Measurements from ENCODE around the gene ZNF644. TPM values are rescaled to one million over a fixed set of nuclear protein-coding genes. Genes with fewer than 3 reads are reported as not detected.
A peak's percentile ranks its signal among the peaks of the same experiment; 100 is the strongest.

ZNF644 gene
- polyA plus RNA-seq, 3 donors = 7.0 to 22.2 (median 17.6) TPM

GRCh38 chr1:90952906-90953305 is 68.9 kb downstream of the ZNF644 start:
- Mint-ChIP-seq H3K36me3 (peaks cover 20 to 24% of the 10 kb centered on the region in 2 donors), H3K4me1 (peaks cover 11% of the 10 kb centered on the region), H3K27ac (no peak overlapping the region), H3K27me3 (ENCODE audit: low read depth in 3 of 3) (no peaks in the 10 kb centered on the region), H3K4me3 (no peak overlapping the region), H3K9me3 (peaks cover 0 to 3% (median 0%) of the 10 kb centered on the region in 7 donors)
- no peaks in the 10 kb centered on the region for H3K4me1 ChIP-seq (ENCODE audit: control insufficient read depth in 1 of 2, insufficient read depth in 2 of 2, low read length in 2 of 2)
- H3K36me3 ChIP-seq (replicated peaks in 1 of 2; ENCODE audit: control insufficient read depth in 1 of 2, insufficient read depth in 2 of 2, low read length in 2 of 2) = peaks cover 3 to 16% of the 10 kb centered on the region in 2 donors
- WGBS (ENCODE audit: insufficient coverage) = 100% methylated on average over 1 of the region's 3 CpGs
- no peak overlapping the region for H3K4me2 ChIP-seq (replicated peaks; ENCODE audit: extremely low read depth, low read length, poor library complexity, severe bottlenecking)
- H3K9ac ChIP-seq (ENCODE audit: insufficient read depth, low read length, poor library complexity, severe bottlenecking) = no peak overlapping the region
- H3K4me3 ChIP-seq (replicated peaks in 1 of 3; ENCODE audit: low read depth in 2 of 3, low read length in 3 of 3) = no peak overlapping the region
- H3K9me3 ChIP-seq (replicated peaks in 1 of 2; ENCODE audit: control insufficient read depth in 1 of 2, insufficient read depth in 1 of 2, low read length in 2 of 2) = no peaks in the 10 kb centered on the region
- H3K27ac ChIP-seq (ENCODE audit: low read depth in 1 of 2, low read length in 2 of 2) = no peak overlapping the region
- TF ChIP-seq CTCF (IDR thresholded peaks at IDR 0.05) = no peak
- H2AFZ ChIP-seq (ENCODE audit: insufficient read depth, low read depth, low read length, poor library complexity, severe bottlenecking) = no peak overlapping the region
- H3K27me3 ChIP-seq (ENCODE audit: control insufficient read depth in 2 of 2, insufficient read depth in 2 of 2, low read length in 2 of 2) = no peaks in the 10 kb centered on the region
- no peak for DNase-seq
- H4K20me1 ChIP-seq (ENCODE audit: insufficient read depth, low read length) = peaks cover 89% of the 10 kb centered on the region
- H3K79me2 ChIP-seq (ENCODE audit: insufficient read depth, low read length) = peaks cover 85% of the 10 kb centered on the region
- intact Hi-C loops (cut with micrococcal nuclease) = no loop called here

- Histone ChIP-seq H3K79me2 (ENCODE audit: insufficient read depth, low read length) (peaks cover 78% of the 10 kb centered on the region), H3K4me1 (ENCODE audit: control insufficient read depth in 1 of 2, insufficient read depth in 2 of 2, low read length in 2 of 2) (no peaks in the 10 kb centered on the region), H3K9me3 (replicated peaks in 1 of 2; ENCODE audit: control insufficient read depth in 1 of 2, insufficient read depth in 1 of 2, low read length in 2 of 2) (no peaks in the 10 kb centered on the region), H3K27ac (ENCODE audit: low read depth in 1 of 2, low read length in 2 of 2) (peak overlapping the region in 1 of 2 donors; percentile 3), H2AFZ (ENCODE audit: insufficient read depth, low read depth, low read length, poor library complexity, severe bottlenecking) (no peak overlapping the region), H3K36me3 (replicated peaks in 1 of 2; ENCODE audit: control insufficient read depth in 1 of 2, insufficient read depth in 2 of 2, low read length in 2 of 2) (peaks cover 0 to 13% of the 10 kb centered on the region in 2 donors), H3K4me3 (replicated peaks in 1 of 3; ENCODE audit: low read depth in 2 of 3, low read length in 3 of 3) (no peak overlapping the region), H4K20me1 (ENCODE audit: insufficient read depth, low read length) (peaks cover 90% of the 10 kb centered on the region), H3K27me3 (ENCODE audit: control insufficient read depth in 2 of 2, insufficient read depth in 2 of 2, low read length in 2 of 2) (no peaks in the 10 kb centered on the region), H3K9ac (ENCODE audit: insufficient read depth, low read length, poor library complexity, severe bottlenecking) (no peak overlapping the region), H3K4me2 (replicated peaks; ENCODE audit: extremely low read depth, low read length, poor library complexity, severe bottlenecking) (no peak overlapping the region)
- TF ChIP-seq CTCF (IDR thresholded peaks at IDR 0.05) = no peak
- 100% methylated on average over 1 of the region's 2 CpGs for WGBS (ENCODE audit: insufficient coverage)
- Mint-ChIP-seq H3K36me3 (peaks cover 17 to 18% of the 10 kb centered on the region in 2 donors), H3K27ac (peak overlapping the region in 3 of 7 donors; percentile 10 to 21 (median 14)), H3K9me3 (no peaks in the 10 kb centered on the region), H3K4me3 (no peak overlapping the region), H3K27me3 (ENCODE audit: low read depth in 3 of 3) (no peaks in the 10 kb centered on the region), H3K4me1 (peaks cover 11% of the 10 kb centered on the region)
- no peak for DNase-seq
- intact Hi-C loops (cut with micrococcal nuclease) = no loop called here
Measured at GRCh38 chr1:90951009-90951408, 70.8 kb downstream of the ZNF644 start.

Data from CD14-positive monocyte (primary cell).